CD14-positive monocyte (primary cell): ENCODE results near the gene CSRNP2. TPM values are rescaled to one million over a fixed set of nuclear protein-coding genes. Genes with fewer than 3 reads are reported as not detected.
"Not testable (repeated sequence)": the region's sequence is repeated elsewhere in the genome, so short reads cannot be mapped to it uniquely, and the experiment has no call there.

Experiments used
- DNase-seq, 3 donors: peaks; one replicate each; pipeline ENCODE4 v3.0.0-alpha.2; 2011 to 2022
- H2AFZ ChIP-seq: 2 replicates; pipeline ENCODE4 v1.6.0; 2012; ENCODE audit warnings: mild to moderate bottlenecking, low read depth, low read length, inconsistent platforms; ENCODE audit not compliant: insufficient read depth, poor library complexity, severe bottlenecking
- H3K27ac ChIP-seq, 2 donors: 1 replicate in 1 of 2; 2 replicates in 1 of 2; pipeline ENCODE4 v1.5.1; 2012 to 2013; ENCODE audit warnings: low read length in 2 of 2, control low read depth in 1 of 2, inconsistent platforms in 1 of 2, low read depth in 1 of 2, mild to moderate bottlenecking in 1 of 2
- H3K27me3 ChIP-seq, 2 donors: one replicate each; pipeline versions ENCODE4 v1.6.0 to v1.6.1; 2011 to 2013; ENCODE audit warnings: low read length in 2 of 2; ENCODE audit not compliant: control insufficient read depth in 2 of 2, insufficient read depth in 2 of 2
- H3K36me3 ChIP-seq, 2 donors: replicated peaks in 1 of 2; 1 replicate in 1 of 2; 2 replicates in 1 of 2; pipeline versions ENCODE4 v1.5.1 to v1.6.1; 2012 to 2013; ENCODE audit warnings: low read length in 2 of 2, control low read depth in 1 of 2, inconsistent platforms in 1 of 2, mild to moderate bottlenecking in 1 of 2; ENCODE audit not compliant: insufficient read depth in 2 of 2, control insufficient read depth in 1 of 2
- H3K4me1 ChIP-seq, 2 donors: 1 replicate in 1 of 2; 2 replicates in 1 of 2; pipeline versions ENCODE4 v1.5.1 to v1.6.1; 2012 to 2013; ENCODE audit warnings: low read length in 2 of 2, control low read depth in 1 of 2, inconsistent platforms in 1 of 2, mild to moderate bottlenecking in 1 of 2, moderate library complexity in 1 of 2; ENCODE audit not compliant: insufficient read depth in 2 of 2, control insufficient read depth in 1 of 2
- H3K4me2 ChIP-seq: replicated peaks from 2 replicates; pipeline ENCODE3; 2012; ENCODE audit warnings: low read length, moderate library complexity, mild to moderate bottlenecking; ENCODE audit not compliant: poor library complexity, severe bottlenecking; ENCODE audit errors: extremely low read depth
- H3K4me3 ChIP-seq, 3 experiments: fragments of 200-600 bp in 1 of 3; sonication (generic) in 1 of 3; replicated peaks in 1 of 3; 1 replicate in 2 of 3; 2 replicates in 1 of 3; pipeline ENCODE4 v1.5.1; 2011 to 2013; ENCODE audit warnings: low read length in 3 of 3, mild to moderate bottlenecking in 3 of 3, control low read depth in 2 of 3, low read depth in 2 of 3, inconsistent platforms in 1 of 3, moderate library complexity in 1 of 3
- H3K79me2 ChIP-seq: 2 replicates; pipeline ENCODE4 v1.6.0; 2012; ENCODE audit warnings: mild to moderate bottlenecking, control low read depth, inconsistent platforms, low read length, moderate library complexity; ENCODE audit not compliant: insufficient read depth
- H3K9ac ChIP-seq: 2 replicates; pipeline ENCODE4 v1.6.0; 2017; ENCODE audit warnings: low read length, mild to moderate bottlenecking; ENCODE audit not compliant: insufficient read depth, poor library complexity, severe bottlenecking
- H3K9me3 ChIP-seq, 2 donors: replicated peaks in 1 of 2; 1 replicate in 1 of 2; 2 replicates in 1 of 2; pipeline versions ENCODE4 v1.5.1 to v1.6.1; 2012 to 2013; ENCODE audit warnings: low read length in 2 of 2, control low read depth in 1 of 2; ENCODE audit not compliant: control insufficient read depth in 1 of 2, insufficient read depth in 1 of 2
- H4K20me1 ChIP-seq: 2 replicates; pipeline ENCODE4 v1.6.0; 2012; ENCODE audit warnings: mild to moderate bottlenecking, low read length, control low read depth, moderate library complexity; ENCODE audit not compliant: insufficient read depth
- H3K27ac Mint-ChIP-seq, 7 donors: one replicate each; pipeline ENCODE4 v1.8.0; 2020; ENCODE audit warnings: mild to moderate bottlenecking in 7 of 7, mixed read lengths in 7 of 7, moderate library complexity in 6 of 7, inconsistent platforms in 2 of 7
- H3K27me3 Mint-ChIP-seq, 3 donors: one replicate each; pipeline ENCODE4 v1.8.0; 2021 to 2022; ENCODE audit warnings: low read depth in 3 of 3, mild to moderate bottlenecking in 3 of 3, mixed read lengths in 3 of 3, moderate library complexity in 3 of 3, inconsistent platforms in 1 of 3
- H3K36me3 Mint-ChIP-seq, 2 donors: one replicate each; pipeline ENCODE4 v1.8.0; 2020; ENCODE audit warnings: mixed read lengths in 2 of 2, inconsistent platforms in 1 of 2, mild to moderate bottlenecking in 1 of 2
- H3K4me1 Mint-ChIP-seq: one replicate; pipeline ENCODE4 v1.8.0; 2020; ENCODE audit warnings: mild to moderate bottlenecking, mixed read lengths
- H3K4me3 Mint-ChIP-seq, 2 donors: one replicate each; pipeline ENCODE4 v1.8.0; 2020; ENCODE audit warnings: mild to moderate bottlenecking in 2 of 2, mixed read lengths in 2 of 2, moderate library complexity in 1 of 2
- H3K9me3 Mint-ChIP-seq, 7 donors: one replicate each; pipeline ENCODE4 v1.8.0; 2020 to 2022; ENCODE audit warnings: mixed read lengths in 7 of 7, mild to moderate bottlenecking in 6 of 7, moderate library complexity in 6 of 7, inconsistent platforms in 2 of 7
- WGBS: methylation state at CpG from one replicate; pipeline ENCODE4 v1.1.5; 2013; ENCODE audit warnings: missing lambda C conversion rate; ENCODE audit not compliant: insufficient coverage; 5-methylcytosine and 5-hydroxymethylcytosine counted together
- intact Hi-C, 2 donors: fragments of 100-400 bp; cut with micrococcal nuclease; formaldehyde crosslinking; loops; one replicate each; pipeline versions ENCODE4 v1.15.0 to v1.15.1; 2023
- polyA plus RNA-seq, 3 donors: library from polyadenylated mRNA; depleted of rRNA in 1 of 3; unstranded in 2 of 3; stranded (reverse) in 1 of 3; fragments of 300-500 nt in 2 of 3; fragments of >200 nt in 1 of 3; fragmentation: Illumina TruSeq in 2 of 3; gene quantifications; 1 replicate in 2 of 3; 2 replicates in 1 of 3; pipeline ENCODE4 v1.2.3, GENCODE V29; 2012 to 2021
- TF ChIP-seq, protein P1 (sequence below): fragments of 200-600 bp; IDR thresholded peaks from one replicate; pipeline ENCODE4 v1.8.0; 2022; ENCODE audit warnings: antibody characterized with exemption, mild to moderate bottlenecking

CSRNP2 gene
- polyA plus RNA-seq, 3 donors, result 1.7 to 8.0 (median 2.6) TPM

DNA sequence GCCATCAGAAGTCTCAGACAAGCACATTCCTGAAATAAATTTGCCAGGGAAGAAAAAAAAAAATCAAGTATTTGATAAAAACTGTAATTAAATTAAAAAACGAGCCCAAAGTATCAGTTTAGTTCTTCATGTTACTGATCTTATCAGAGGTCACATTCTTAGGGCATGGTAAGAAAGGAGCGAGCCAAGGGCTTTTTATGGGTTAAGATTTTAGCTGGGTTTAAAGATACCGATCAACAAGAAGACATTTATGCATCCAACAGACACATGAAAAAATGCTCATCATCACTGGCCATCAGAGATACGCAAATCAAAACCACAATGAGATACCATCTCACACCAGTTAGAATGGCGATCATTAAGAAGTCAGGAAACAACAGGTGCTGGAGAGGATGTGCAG is 5.0 kb downstream of the CSRNP2 start:
- peaks cover 10 to 16% of the 10 kb centered on the region in 2 donors for H3K4me1 ChIP-seq

GRCh38 chr12:51077930-51078329 is 5.5 kb downstream of the CSRNP2 start:
- H3K79me2 ChIP-seq, result peaks cover 17% of the 10 kb centered on the region
- no peaks in the 10 kb centered on the region for H3K9me3 ChIP-seq
- WGBS, result 70% methylated on average over 1 of the region's 5 CpGs
- intact Hi-C loops, result no loop called here
- no peak overlapping the region for H2AFZ ChIP-seq
- Mint-ChIP-seq H3K27ac (no peak overlapping the region), H3K27me3 (no peaks in the 10 kb centered on the region), H3K9me3 (peaks cover 0 to 3% (median 0%) of the 10 kb centered on the region in 7 donors), H3K4me3 (no peak overlapping the region), H3K36me3 (peaks cover 27 to 33% of the 10 kb centered on the region in 2 donors), H3K4me1 (peaks cover 14% of the 10 kb centered on the region)
- no peak for DNase-seq
- H3K36me3 ChIP-seq, result peaks cover 8 to 29% of the 10 kb centered on the region in 2 donors
- H3K27me3 ChIP-seq, result no peaks in the 10 kb centered on the region
- TF ChIP-seq, protein P1, sequence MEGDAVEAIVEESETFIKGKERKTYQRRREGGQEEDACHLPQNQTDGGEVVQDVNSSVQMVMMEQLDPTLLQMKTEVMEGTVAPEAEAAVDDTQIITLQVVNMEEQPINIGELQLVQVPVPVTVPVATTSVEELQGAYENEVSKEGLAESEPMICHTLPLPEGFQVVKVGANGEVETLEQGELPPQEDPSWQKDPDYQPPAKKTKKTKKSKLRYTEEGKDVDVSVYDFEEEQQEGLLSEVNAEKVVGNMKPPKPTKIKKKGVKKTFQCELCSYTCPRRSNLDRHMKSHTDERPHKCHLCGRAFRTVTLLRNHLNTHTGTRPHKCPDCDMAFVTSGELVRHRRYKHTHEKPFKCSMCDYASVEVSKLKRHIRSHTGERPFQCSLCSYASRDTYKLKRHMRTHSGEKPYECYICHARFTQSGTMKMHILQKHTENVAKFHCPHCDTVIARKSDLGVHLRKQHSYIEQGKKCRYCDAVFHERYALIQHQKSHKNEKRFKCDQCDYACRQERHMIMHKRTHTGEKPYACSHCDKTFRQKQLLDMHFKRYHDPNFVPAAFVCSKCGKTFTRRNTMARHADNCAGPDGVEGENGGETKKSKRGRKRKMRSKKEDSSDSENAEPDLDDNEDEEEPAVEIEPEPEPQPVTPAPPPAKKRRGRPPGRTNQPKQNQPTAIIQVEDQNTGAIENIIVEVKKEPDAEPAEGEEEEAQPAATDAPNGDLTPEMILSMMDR, result no peak
- no peak overlapping the region for H3K27ac ChIP-seq
- no peak overlapping the region for H3K4me2 ChIP-seq
- H3K4me1 ChIP-seq, result peaks cover 10 to 14% of the 10 kb centered on the region in 2 donors
- peaks cover 28% of the 10 kb centered on the region for H4K20me1 ChIP-seq
- H3K4me3 ChIP-seq, result no peak overlapping the region
- no peak overlapping the region for H3K9ac ChIP-seq

More for the DNA sequence above, 5.0 kb downstream of the CSRNP2 start:
- DNase-seq, H3K27ac Mint-ChIP-seq, H3K9ac ChIP-seq, H3K4me3 ChIP-seq, H3K9me3 ChIP-seq, H3K9me3 Mint-ChIP-seq, intact Hi-C loops, H3K27me3 Mint-ChIP-seq, H3K27ac ChIP-seq, H3K4me2 ChIP-seq, H3K27me3 ChIP-seq, H3K4me3 Mint-ChIP-seq, H2AFZ ChIP-seq: not testable (repeated sequence)
- Mint-ChIP-seq H3K4me1 (peaks cover 14% of the 10 kb centered on the region), H3K36me3 (peaks cover 22 to 29% of the 10 kb centered on the region in 2 donors)
- Histone ChIP-seq H4K20me1 (peaks cover 28% of the 10 kb centered on the region), H3K79me2 (peaks cover 19% of the 10 kb centered on the region), H3K36me3 (peaks cover 4 to 25% of the 10 kb centered on the region in 2 donors)
- WGBS, result no CpG with 5 or more reads among the region's 5 CpGs
